Measurements from ENCODE around the gene CASZ1.

DNA sequence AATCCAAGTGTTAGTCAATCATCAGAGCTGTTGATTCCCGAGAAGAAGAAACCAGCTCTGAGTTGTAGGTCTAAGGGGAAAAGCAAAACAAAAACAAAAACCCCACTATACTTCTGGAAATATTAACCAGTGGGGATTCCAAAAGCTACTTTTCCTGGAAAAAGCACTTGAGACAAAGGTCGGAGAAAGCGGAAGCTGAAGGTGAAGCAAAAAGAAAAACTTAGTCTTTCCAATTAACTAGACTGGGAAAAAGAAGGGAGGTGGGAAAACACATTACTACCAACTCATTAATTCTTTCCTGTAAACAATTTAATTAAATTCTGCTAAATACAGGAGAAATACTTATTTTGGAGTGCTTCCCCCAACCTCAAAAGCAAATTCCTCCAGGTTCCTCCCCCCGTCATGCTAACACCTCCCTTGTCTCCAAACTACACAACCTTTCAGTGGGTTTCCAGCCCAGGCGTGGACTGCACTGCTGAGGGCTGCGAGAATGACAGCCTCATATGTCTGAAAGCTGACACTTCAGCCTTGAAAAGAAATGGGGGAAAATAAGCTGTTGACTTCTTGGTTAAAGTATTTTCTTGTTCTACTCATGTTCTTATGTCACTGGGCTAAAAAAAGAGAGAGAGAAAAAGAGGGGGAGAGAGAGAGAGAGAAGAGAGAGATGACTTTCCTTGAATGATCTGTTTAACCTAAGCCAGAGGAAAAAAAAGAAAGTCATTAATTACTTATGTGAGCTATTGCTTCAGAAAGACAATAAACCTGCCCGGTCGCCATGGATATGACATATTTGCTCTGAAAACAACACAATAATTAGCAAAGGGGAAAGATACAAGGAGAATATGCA lies 5.1 kb downstream of the CASZ1 start:
- TF ChIP-seq, protein P1, sequence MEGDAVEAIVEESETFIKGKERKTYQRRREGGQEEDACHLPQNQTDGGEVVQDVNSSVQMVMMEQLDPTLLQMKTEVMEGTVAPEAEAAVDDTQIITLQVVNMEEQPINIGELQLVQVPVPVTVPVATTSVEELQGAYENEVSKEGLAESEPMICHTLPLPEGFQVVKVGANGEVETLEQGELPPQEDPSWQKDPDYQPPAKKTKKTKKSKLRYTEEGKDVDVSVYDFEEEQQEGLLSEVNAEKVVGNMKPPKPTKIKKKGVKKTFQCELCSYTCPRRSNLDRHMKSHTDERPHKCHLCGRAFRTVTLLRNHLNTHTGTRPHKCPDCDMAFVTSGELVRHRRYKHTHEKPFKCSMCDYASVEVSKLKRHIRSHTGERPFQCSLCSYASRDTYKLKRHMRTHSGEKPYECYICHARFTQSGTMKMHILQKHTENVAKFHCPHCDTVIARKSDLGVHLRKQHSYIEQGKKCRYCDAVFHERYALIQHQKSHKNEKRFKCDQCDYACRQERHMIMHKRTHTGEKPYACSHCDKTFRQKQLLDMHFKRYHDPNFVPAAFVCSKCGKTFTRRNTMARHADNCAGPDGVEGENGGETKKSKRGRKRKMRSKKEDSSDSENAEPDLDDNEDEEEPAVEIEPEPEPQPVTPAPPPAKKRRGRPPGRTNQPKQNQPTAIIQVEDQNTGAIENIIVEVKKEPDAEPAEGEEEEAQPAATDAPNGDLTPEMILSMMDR (conservative IDR thresholded peaks at IDR 0.05 in 1 of 2, IDR thresholded peaks at IDR 0.05 in 1 of 2; ENCODE audit: low read depth in 1 of 2, low read length in 2 of 2), result no peak
- no peak for TF ChIP-seq EZH2 (IDR thresholded peaks at IDR 0.05; ENCODE audit: low read length, missing control alignments)
